ENCODE data around the gene NFATC2IP.

The NFATC2IP gene

DNA sequence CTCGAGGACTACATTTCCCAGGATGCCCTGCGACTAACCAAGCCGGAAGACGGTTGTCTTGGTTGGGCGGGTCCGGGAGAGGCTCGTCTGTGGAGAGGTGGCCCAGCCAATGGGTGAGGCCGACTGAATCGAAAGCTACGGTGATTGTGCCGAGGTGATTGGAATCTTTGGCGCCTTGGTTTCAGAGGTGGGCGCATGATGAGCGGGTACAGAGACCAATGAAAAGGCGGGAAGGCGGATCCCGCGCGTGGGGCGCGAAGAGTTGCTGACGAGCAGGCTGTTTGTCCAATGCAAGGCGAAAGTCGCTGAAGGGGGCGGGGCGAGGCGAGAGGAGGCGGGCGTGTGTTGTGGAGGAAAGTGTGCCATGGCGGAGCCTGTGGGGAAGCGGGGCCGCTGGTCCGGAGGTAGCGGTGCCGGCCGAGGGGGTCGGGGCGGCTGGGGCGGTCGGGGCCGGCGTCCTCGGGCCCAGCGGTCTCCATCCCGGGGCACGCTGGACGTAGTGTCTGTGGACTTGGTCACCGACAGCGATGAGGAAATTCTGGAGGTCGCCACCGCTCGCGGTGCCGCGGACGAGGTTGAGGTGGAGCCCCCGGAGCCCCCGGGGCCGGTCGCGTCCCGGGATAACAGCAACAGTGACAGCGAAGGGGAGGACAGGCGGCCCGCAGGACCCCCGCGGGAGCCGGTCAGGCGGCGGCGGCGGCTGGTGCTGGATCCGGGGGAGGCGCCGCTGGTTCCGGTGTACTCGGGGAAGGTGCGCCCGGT, at the start of gene NFATC2IP:
TSS of gene NFATC2IP (plus strand) at position 290 of the 762 bp plus-strand sequence. CDS start at position 365, 75 bp downstream.
- DNase-seq, result peak; percentile 100
- Mint-ChIP-seq H3K27ac (peak within 1 kb of the TSS; percentile 96), H3K36me3 (ENCODE audit: low read depth) (peaks cover 29% of the 10 kb centered on the region), H3K4me3 (peak within 1 kb of the TSS; percentile 98), H3K9me3 (no peaks in the 10 kb centered on the region), H3K4me1 (peaks cover 26% of the 10 kb centered on the region), H3K27me3 (ENCODE audit: low read depth, poor library complexity) (peaks cover 16% of the 10 kb centered on the region)
- TF ChIP-seq, protein P1, sequence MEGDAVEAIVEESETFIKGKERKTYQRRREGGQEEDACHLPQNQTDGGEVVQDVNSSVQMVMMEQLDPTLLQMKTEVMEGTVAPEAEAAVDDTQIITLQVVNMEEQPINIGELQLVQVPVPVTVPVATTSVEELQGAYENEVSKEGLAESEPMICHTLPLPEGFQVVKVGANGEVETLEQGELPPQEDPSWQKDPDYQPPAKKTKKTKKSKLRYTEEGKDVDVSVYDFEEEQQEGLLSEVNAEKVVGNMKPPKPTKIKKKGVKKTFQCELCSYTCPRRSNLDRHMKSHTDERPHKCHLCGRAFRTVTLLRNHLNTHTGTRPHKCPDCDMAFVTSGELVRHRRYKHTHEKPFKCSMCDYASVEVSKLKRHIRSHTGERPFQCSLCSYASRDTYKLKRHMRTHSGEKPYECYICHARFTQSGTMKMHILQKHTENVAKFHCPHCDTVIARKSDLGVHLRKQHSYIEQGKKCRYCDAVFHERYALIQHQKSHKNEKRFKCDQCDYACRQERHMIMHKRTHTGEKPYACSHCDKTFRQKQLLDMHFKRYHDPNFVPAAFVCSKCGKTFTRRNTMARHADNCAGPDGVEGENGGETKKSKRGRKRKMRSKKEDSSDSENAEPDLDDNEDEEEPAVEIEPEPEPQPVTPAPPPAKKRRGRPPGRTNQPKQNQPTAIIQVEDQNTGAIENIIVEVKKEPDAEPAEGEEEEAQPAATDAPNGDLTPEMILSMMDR (IDR thresholded peaks at IDR 0.05), result no peak

DNA sequence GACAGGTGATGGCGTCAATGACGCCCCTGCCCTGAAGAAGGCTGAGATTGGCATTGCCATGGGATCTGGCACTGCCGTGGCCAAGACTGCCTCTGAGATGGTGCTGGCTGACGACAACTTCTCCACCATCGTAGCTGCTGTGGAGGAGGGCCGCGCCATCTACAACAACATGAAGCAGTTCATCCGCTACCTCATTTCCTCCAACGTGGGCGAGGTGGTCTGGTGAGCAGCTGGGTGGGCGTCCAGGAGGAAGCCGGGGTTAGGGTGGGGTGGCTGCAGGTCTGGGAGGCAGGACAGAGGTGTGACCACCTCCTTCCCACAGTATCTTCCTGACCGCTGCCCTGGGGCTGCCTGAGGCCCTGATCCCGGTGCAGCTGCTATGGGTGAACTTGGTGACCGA, 48.9 kb upstream of the NFATC2IP start:
- Mint-ChIP-seq H3K4me3 (no peak overlapping the region), H3K9me3 (no peaks in the 10 kb centered on the region), H3K36me3 (ENCODE audit: low read depth) (peaks cover 5% of the 10 kb centered on the region), H3K27me3 (ENCODE audit: low read depth, poor library complexity) (peaks cover 3% of the 10 kb centered on the region), H3K4me1 (peaks cover 11% of the 10 kb centered on the region), H3K27ac (no peak overlapping the region)
- DNase-seq, result no peak
- TF ChIP-seq, protein P1 (IDR thresholded peaks at IDR 0.05), result no peak

DNA sequence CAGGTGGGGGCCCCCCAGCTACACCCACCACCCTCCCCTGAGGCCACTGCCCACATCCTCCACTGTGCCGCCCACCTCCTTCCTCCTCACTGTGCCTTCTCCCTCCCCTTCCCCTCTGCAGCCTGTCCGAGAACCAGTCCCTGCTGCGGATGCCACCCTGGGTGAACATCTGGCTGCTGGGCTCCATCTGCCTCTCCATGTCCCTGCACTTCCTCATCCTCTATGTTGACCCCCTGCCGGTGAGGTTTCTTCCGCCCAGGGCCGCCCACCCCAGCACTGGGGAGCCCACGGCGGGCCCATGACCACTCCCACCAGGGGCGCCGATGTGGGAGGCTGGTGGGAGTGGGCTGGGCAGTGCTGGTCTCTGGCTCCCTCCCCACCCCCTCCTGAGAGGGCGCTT, 47.8 kb upstream of the NFATC2IP start:
- Mint-ChIP-seq H3K27me3 (ENCODE audit: low read depth, poor library complexity) (peaks cover 3% of the 10 kb centered on the region), H3K36me3 (ENCODE audit: low read depth) (peaks cover 3% of the 10 kb centered on the region), H3K4me3 (no peak overlapping the region), H3K9me3 (no peaks in the 10 kb centered on the region), H3K4me1 (peaks cover 11% of the 10 kb centered on the region), H3K27ac (no peak overlapping the region)
- TF ChIP-seq, protein P1 (IDR thresholded peaks at IDR 0.05), result no peak
- no peak for DNase-seq

DNA sequence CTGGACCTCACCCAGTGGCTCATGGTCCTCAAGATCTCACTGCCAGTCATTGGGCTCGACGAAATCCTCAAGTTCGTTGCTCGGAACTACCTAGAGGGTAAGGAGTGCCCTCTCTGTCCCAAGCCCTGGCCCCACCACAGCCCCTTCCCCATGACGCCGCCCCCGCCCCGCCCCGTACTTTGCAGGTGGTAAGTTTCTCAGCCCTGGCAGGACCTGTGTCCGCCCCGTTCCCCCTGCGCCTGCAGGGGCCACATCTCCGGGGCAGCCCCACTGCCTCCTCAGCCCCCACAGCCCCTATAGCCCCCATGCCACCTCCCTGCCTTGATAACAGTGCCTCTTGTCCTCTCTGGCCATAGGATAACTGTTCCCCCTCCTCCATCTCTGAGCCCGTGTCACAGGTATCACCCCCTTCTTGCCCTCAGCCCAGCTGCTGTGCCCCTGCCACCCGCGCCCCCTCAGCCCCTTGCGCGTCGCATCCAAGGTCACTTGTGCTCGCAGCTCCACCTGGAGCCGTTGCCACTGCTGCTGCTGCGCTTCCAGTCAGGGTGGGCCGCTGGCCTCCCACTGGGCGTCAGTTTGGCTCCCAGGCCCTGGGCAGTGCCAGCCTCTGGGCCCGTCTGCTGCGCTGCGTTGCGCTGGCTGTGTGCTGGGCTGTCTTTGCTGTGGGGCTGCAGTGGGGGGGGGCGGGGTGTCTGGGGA, 47.2 kb upstream of the NFATC2IP start:
- H3K4me3 Mint-ChIP-seq, result no peak overlapping the region
- no peak overlapping the region for H3K27ac Mint-ChIP-seq
- H3K36me3 Mint-ChIP-seq (ENCODE audit: low read depth), result no peaks in the 10 kb centered on the region
- TF ChIP-seq, protein P1 (IDR thresholded peaks at IDR 0.05), result no peak
- H3K9me3 Mint-ChIP-seq, result no peaks in the 10 kb centered on the region
- peaks cover 11% of the 10 kb centered on the region for H3K4me1 Mint-ChIP-seq
- DNase-seq, result no peak
- peaks cover 3% of the 10 kb centered on the region for H3K27me3 Mint-ChIP-seq (ENCODE audit: low read depth, poor library complexity)

DNA sequence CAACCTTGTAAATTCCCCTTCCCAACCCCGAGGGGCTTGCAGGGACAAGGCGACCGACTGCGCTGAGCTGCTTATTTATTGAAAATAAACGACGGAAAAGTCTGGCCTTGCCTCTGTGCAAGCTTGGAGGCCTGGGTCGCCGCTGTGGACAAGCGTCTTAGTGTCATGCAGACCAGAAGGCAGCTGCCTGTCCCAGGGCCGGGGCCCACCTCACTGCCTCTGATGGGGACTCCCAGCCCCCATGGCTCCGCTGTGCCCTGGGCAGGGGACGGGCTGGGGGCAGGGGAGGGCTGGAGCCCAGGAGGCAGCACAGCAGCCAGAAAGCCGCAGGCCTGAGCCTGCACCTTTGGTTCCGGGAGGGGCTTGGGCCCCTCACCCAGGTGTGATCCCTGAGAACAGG, 46.4 kb upstream of the NFATC2IP start:
- no peak for DNase-seq
- Mint-ChIP-seq H3K4me1 (peaks cover 11% of the 10 kb centered on the region), H3K27ac (peak overlapping the region; percentile 79), H3K27me3 (ENCODE audit: low read depth, poor library complexity) (peaks cover 3% of the 10 kb centered on the region), H3K9me3 (no peaks in the 10 kb centered on the region), H3K36me3 (ENCODE audit: low read depth) (no peaks in the 10 kb centered on the region), H3K4me3 (no peak overlapping the region)
- TF ChIP-seq, protein P1 (IDR thresholded peaks at IDR 0.05), result no peak

Data from nephron progenitor cell (in vitro differentiated cells).